HG03280 (cell line): Measurements from ENCODE around the gene SERF1B.
A peak's percentile ranks its signal among the peaks of the same experiment; 100 is the strongest.
"Not testable (repeated sequence)": the region's sequence is repeated elsewhere in the genome, so short reads cannot be mapped to it uniquely, and the experiment has no call there.

Experiments
- ATAC-seq: cut with Tn5 transposase; IDR thresholded peaks from one replicate; pipeline ENCODE4 v1.9.1; 2021; ENCODE audit warnings: mild to moderate bottlenecking, moderate library complexity; ENCODE audit not compliant: unreplicated experiment

Gene SERF1B

DNA sequence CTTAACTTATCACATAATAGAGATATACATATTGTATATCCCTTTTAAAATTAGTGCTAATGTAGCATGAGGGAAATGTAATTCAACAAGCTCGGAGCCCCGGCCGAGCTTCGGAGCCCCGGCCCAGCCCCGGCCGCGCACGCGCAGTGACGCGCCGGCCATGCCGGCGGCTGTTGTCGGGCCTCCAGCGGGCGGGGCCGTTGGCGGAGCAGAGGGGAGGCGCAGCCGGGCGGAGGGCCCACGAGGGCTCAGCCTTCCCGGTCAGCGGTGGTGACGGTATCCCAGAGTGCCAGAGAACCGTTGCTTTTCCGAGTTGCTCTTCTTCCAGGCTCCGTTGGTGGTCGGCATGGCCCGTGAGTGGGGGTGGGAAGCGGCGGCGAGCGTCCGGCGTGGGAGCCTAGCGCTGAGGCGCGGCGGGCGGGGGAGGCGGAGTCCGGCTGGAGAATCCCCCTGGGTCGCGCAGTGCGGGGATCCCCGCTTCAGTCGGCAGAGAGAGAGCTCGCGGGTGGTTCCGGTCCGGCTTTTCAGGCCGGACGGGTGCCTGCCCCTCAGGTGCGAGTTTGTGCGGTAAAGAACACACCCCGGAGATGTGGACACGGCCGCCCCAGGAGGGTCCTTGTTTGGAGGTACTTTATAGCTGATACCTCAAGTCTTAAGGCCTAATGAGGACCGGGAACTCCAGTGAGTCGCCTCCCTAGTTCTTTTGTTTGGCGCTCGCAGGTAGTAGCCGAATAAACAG lies at the start of gene SERF1B:
TSS of gene SERF1B (plus strand) at position 146 of the 739 bp plus-strand sequence. CDS start at position 347, 201 bp downstream.
- peak; percentile 90 for ATAC-seq

- not testable (repeated sequence) for ATAC-seq
Observed at GRCh38 chr5:69991713-69992112, 33.3 kb upstream of the SERF1B start.

GRCh38 chr5:69995535-69995934 lies 29.5 kb upstream of the SERF1B start:
- ATAC-seq: not testable (repeated sequence)

DNA sequence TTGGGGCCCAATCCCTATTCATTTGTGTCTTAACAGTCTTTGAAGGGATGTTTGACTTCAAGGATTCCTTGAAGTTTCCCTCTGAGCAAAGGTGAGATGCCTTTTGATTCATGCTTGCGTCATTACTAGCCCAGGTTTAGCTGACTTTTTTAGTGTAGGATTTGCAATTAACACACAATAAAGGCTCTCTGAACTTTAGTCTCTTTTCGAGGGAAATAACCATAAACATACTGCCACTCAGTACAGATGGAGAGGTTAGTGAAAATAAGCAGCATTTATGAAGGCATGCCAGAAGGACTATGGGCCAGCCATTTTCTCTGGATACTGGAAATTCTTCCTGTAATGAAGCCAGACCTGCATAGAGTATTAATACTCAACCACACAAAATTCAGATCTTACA lies 4.4 kb upstream of the SERF1B start:
- not testable (repeated sequence) for ATAC-seq

GRCh38 chr5:70025845-70026145 lies 744 bp downstream of the SERF1B start:
- ATAC-seq: not testable (repeated sequence)

- not testable (repeated sequence) for ATAC-seq
Observed at GRCh38 chr5:70031204-70031603, 6.2 kb downstream of the SERF1B start.

DNA sequence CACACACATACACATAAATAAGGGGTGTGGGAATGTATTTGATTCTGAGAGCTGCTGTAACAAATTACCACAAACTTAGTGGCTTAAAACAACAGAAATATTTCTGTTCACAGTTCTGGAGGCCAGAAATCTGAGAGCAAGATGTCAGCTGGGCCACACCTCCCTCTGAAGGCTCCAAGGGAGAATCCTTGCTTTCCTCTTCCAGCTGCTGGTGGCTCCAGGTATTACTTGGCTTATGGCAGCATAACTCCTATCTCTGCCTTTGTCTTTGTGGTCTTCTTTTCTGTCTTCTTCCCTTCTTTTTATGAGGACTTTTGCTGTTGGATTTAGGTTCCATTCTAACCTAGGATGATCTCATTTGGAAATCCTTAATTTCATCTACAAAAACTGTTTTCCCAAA lies 16.4 kb downstream of the SERF1B start:
- ATAC-seq: not testable (repeated sequence)

DNA sequence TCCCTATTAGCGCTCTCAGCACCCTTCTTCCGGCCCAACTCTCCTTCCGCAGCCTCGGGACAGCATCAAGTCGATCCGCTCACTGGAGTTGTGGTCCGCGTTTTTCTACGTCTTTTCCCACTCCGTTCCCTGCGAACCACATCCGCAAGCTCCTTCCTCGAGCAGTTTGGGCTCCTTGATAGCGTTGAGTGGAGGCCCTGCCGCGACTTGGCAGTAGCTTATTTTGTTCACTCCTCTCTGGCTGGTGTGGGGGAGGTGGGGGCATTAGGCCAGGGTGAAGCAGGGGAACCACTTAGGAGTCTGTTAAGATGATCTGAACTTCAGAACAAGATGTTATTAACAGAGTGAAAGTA lies 24.7 kb downstream of the SERF1B start:
- ATAC-seq: not testable (repeated sequence)

GRCh38 chr5:70056289-70056942 lies 31.4 kb downstream of the SERF1B start:
- not testable (repeated sequence) for ATAC-seq

DNA sequence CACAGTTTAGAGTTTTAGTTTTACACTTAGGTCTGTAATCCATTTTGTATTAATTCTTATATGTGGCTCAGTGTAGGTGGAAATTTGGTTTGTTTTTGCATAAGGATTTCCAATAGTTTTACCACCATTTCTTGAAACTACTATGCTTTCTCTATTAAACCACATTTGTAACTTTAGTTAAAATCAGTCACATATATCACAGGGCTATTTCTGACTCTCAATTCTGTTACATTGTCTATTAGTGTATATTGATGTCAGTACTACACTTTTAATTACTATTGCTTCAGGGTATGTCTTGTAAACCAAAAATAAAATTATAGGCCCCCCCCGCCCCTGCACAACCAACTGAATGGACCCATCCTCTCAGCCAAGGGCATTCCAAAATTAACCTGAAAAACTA lies 32.1 kb downstream of the SERF1B start:
- not testable (repeated sequence) for ATAC-seq

- not testable (repeated sequence) for ATAC-seq
Observed at GRCh38 chr5:70077632-70078031, 52.6 kb downstream of the SERF1B start.

DNA sequence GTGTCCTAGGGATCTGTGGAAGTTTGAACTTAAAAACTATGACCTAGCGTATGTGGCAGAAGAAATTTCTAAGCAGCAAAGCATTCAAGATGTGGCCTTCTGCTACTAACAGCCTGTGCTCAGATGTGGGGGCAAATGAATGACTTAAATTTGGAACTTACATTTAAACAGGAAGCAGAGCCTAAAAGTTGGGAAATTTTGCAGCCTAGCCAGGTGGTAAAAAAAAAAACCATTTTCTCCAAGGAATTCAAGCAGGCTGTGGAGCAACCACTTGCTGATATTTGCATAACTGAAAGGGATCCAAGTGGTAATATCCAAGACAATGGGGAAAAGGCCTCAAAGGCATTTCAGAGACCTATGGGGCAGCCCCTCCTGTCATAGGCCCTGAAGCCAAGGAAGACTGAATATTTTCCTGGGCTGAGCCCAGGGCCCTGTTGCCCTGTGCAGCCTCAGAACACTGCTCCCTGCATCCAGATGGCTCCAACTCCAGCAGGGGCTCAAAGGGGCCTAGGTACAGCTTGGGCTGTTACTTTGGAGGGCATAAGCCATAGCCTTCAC lies 63.9 kb downstream of the SERF1B start:
- ATAC-seq: not testable (repeated sequence)

GRCh38 chr5:70091776-70092175 lies 66.7 kb downstream of the SERF1B start:
- not testable (repeated sequence) for ATAC-seq
